HG03066 (cell line): ENCODE data around the gene DNAJC28.

Experiments
- ATAC-seq: cut with Tn5 transposase; IDR thresholded peaks from one replicate; pipeline ENCODE4 v1.9.1; 2021; ENCODE audit warnings: low read depth; ENCODE audit not compliant: unreplicated experiment

Gene DNAJC28

DNA sequence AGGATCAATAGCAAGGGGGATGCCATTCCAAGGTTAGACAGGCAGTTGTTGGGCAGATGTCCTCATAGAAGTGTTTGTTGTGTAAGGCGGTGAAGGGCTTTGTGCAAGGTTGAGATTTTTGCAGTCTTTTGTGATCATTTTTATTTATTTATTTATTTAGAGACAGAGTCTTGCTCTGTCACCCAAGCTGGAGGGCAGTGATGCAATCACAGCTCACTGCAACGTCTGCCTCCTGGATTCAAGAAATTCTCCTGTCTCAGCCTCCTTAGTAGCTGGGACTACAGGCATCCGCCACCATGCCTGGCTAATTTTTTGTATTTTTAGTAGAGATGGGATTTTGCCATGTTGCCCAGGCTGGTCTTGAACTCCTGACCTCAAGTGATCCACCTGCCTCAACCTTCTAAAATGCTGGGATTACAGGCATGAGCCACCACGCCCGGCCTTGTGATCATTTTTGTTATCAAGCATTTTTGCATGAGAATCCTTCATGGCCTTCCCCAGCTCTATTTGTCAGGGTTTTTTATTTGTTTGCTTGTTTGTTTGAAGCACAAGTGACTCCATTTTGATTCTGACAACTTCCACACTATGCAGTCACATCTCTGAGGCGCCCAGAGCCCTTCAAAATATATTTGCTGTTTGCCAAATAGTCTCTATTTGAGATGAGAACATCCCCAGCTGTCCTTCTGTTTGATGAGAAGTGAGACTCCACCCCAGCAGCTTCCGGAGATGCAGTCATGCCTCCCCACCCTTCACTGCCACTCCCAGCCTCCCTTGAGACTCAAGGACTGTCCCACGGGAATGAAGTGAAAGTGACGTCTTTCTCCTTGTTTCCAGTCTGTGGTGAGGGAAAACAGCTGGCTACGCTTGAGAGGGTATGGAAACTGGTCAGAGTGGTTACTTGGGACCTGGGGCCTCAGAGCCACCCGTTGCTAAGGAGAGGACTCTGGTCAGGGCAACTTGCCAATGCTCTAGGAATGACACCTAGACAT, 49.7 kb downstream of the DNAJC28 start:
- ATAC-seq = peak; percentile 59
